Heart left ventricle (tissue), 16 donors: ENCODE data around the gene NUBP2. TPM values are rescaled to one million over a fixed set of nuclear protein-coding genes. Genes with fewer than 3 reads are reported as not detected.
A peak's percentile ranks its signal among the peaks of the same experiment; 100 is the strongest.

ENCODE experiments used
- ATAC-seq, 4 donors: fragments of 200-7000 bp; cut with Tn5 transposase; one replicate each; pipeline ENCODE4 v1.9.1; 2020 to 2022; ENCODE audit warnings: moderate library complexity in 4 of 4, mild to moderate bottlenecking in 3 of 4, moderate number of reproducible peaks in 1 of 4
- DNase-seq, 5 donors: peaks; one replicate each; pipeline ENCODE4 v3.0.0-alpha.2; 2020
- H3K27ac ChIP-seq, 12 donors: fragments of 200-600 bp; sonication (generic) in 4 of 12; one replicate each; pipeline versions ENCODE4 v1.5.0 to v1.8.0; 2016 to 2022; ENCODE audit warnings: mild to moderate bottlenecking in 2 of 12
- H3K27me3 ChIP-seq, 9 donors: fragments of 200-600 bp; sonication (generic) in 2 of 9; one replicate each; pipeline versions ENCODE4 v1.5.1 to v1.8.0; 2016 to 2022; ENCODE audit warnings: mild to moderate bottlenecking in 3 of 9
- H3K36me3 ChIP-seq, 9 donors: fragments of 200-600 bp; sonication (generic) in 2 of 9; one replicate each; pipeline versions ENCODE4 v1.5.0 to v1.8.0; 2018 to 2022; ENCODE audit warnings: mild to moderate bottlenecking in 2 of 9
- H3K4me1 ChIP-seq, 12 donors: fragments of 200-600 bp; sonication (generic) in 4 of 12; one replicate each; pipeline versions ENCODE4 v1.5.0 to v1.8.0; 2016 to 2022; ENCODE audit warnings: mild to moderate bottlenecking in 3 of 12
- H3K4me3 ChIP-seq, 12 donors: fragments of 200-600 bp; sonication (generic) in 4 of 12; one replicate each; pipeline versions ENCODE4 v1.5.0 to v1.8.0; 2017 to 2022; ENCODE audit warnings: mild to moderate bottlenecking in 9 of 12, moderate library complexity in 4 of 12
- H3K9me3 ChIP-seq, 12 donors: fragments of 200-600 bp; sonication (generic) in 4 of 12; one replicate each; pipeline versions ENCODE4 v1.5.0 to v1.8.0; 2016 to 2022; ENCODE audit warnings: mild to moderate bottlenecking in 1 of 12
- CTCF ChIP-seq, 12 donors: fragments of 200-600 bp; sonication (generic) in 4 of 12; IDR thresholded peaks; one replicate each; pipeline versions ENCODE4 v1.5.0 to v1.8.0; 2018 to 2022; ENCODE audit warnings: antibody characterized with exemption in 12 of 12, mild to moderate bottlenecking in 5 of 12
- POLR2A ChIP-seq, 2 donors: fragments of 450-650 bp; IDR thresholded peaks; one replicate each; pipeline ENCODE4 v1.6.1; 2017; ENCODE audit warnings: antibody characterized with exemption in 2 of 2, mild to moderate bottlenecking in 2 of 2, moderate library complexity in 2 of 2
- WGBS, 4 donors: extraction: QIAGEN DNeasy Blood & Tissue Kit in 2 of 4; methylation state at CpG; one replicate each; pipeline versions ENCODE4 v1.1.5 to v1.1.7; 2013 to 2018; 5-methylcytosine and 5-hydroxymethylcytosine counted together
- intact Hi-C, 10 donors: fragments of 100-400 bp; cut with DNase I; formaldehyde crosslinking; loops; one replicate each; pipeline versions ENCODE4 v1.11.1 to v1.14.2; 2022
- polyA plus RNA-seq, 2 donors: library from polyadenylated mRNA; stranded (reverse); fragments of 200-250 nt; gene quantifications; one replicate each; pipeline ENCODE4 v1.2.3, GENCODE V29; 2013
- total RNA-seq, 9 donors: library from RNA; depleted of rRNA in 2 of 9; stranded (reverse); fragments of >200 nt in 2 of 9; fragmentation: NEBNext Ultra II Directional in 3 of 9; extraction: Animal tissue kit (Norgen Biotek cat#: 25700) in 3 of 9; gene quantifications; one replicate each; pipeline versions ENCODE4 v1.1.0 to v1.2.4, GENCODE V29; 2016 to 2023
- donor health status: ischemic (EF 13 %, LVEDD 7.1; RV severe dilation, severe dysfunction).
- donor health status: healthy with polysubstance abuse.
- donor health status: DM: no; HTN: yes; CAD: no.
- donor health status: DM: no; HTN: no; CAD: no.
- donor health status: ischemic (EF 25% LVEDD 6.9; RV normal size, moderate dysfunction).
- donor health status: ischemic (EF 25% LVEDD 5.7; RV mildly dilated, moderate dysfunction).
- donor health status: healthy.
- donor health status: DM: yes; HTN: yes; CAD: no.
- donor health status: ischemic (EF 35%, LVEDD 5.7; RV mildly dilated, moderate dysfunction).
- donor health status: nonischemic (EF 11% LVEDD 7.7; RV severe dilation, severe dysfunction).
- donor health status: DM: yes; HTN: yes; CAD: no.
- donor health status: PGD.
- donor health status: ischemic (EF 29% LVEDD 5.4; RV normal size, mild dysfunction).
- donor health status: nonischemic (EF 23%, LVEDD 6.1; RV moderate dilation, normal function).

The NUBP2 gene
- total and polyA plus RNA-seq, 11 donors = 26.7 to 81.9 (median 30.4) TPM

- H3K27me3 ChIP-seq = no peaks in the 10 kb centered on the region
- no peak for TF ChIP-seq POLR2A (IDR thresholded peaks at IDR 0.05)
- TF ChIP-seq CTCF (IDR thresholded peaks at IDR 0.05) = no peak
- H3K4me1 ChIP-seq = peaks cover 2 to 56% (median 28%) of the 10 kb centered on the region in 12 donors
- no peaks in the 10 kb centered on the region for H3K9me3 ChIP-seq
- intact Hi-C loops = loop anchor here in 2 of 10 donors (1.0 to 5.0 kb wide), 4 partner anchors 9 to 470 kb away; partner anchors contain the start of genes HAGH (in 1 of the 2), MRPS34 (in 1 of the 2) and MSRB1 (in 1 of the 2)
- WGBS, 4 donors = 0 to 1% (median 1%) methylated on average over 33 to 70 of the region's 70 CpGs
- H3K4me3 ChIP-seq = peak overlapping the region; percentile 64 to 100 (median 94)
- peak overlapping the region; percentile 6 to 94 (median 87) for H3K27ac ChIP-seq
- DNase-seq = peak in 3 of 5 donors; percentile 17 to 63 (median 45)
- peaks cover 0 to 51% (median 34%) of the 10 kb centered on the region in 9 donors for H3K36me3 ChIP-seq
- peak in 1 of 4 donors; percentile 12 for ATAC-seq
Measured at GRCh38 chr16:1781758-1782407, 877 bp upstream of the NUBP2 start.

- 89 to 92% (median 90%) methylated on average over 17 to 26 of the region's 26 CpGs for WGBS, 4 donors
- Histone ChIP-seq H3K27ac (no peak overlapping the region), H3K4me1 (peaks cover 2 to 49% (median 25%) of the 10 kb centered on the region in 12 donors), H3K36me3 (peaks cover 0 to 52% (median 36%) of the 10 kb centered on the region in 9 donors), H3K9me3 (no peaks in the 10 kb centered on the region), H3K4me3 (no peak overlapping the region), H3K27me3 (no peaks in the 10 kb centered on the region)
- no peak for TF ChIP-seq CTCF (IDR thresholded peaks at IDR 0.05)
- TF ChIP-seq POLR2A (IDR thresholded peaks at IDR 0.05) = no peak
- peak; percentile 7 to 48 (median 24) for DNase-seq
- ATAC-seq = no peak
- intact Hi-C loops = loop anchor here in 1 of 10 donors (5.0 kb wide), 2 partner anchors 157 to 473 kb away; partner anchors contain the start of gene MSRB1
Measured at GRCh38 chr16:1784977-1785845, 2.5 kb downstream of the NUBP2 start.

- Histone ChIP-seq H3K27ac (no peak overlapping the region), H3K36me3 (peaks cover 0 to 50% (median 35%) of the 10 kb centered on the region in 9 donors), H3K27me3 (no peaks in the 10 kb centered on the region), H3K9me3 (no peaks in the 10 kb centered on the region), H3K4me1 (peaks cover 2 to 43% (median 20%) of the 10 kb centered on the region in 12 donors), H3K4me3 (no peak overlapping the region)
- ATAC-seq = no peak
- DNase-seq = peak in 1 of 5 donors; percentile 24
- 87 to 91% (median 87%) methylated on average over 13 to 14 of the region's 14 CpGs for WGBS, 4 donors
- TF ChIP-seq CTCF (IDR thresholded peaks at IDR 0.05) (no peak), POLR2A (IDR thresholded peaks at IDR 0.05) (no peak)
- intact Hi-C loops = no loop called here
Measured at GRCh38 chr16:1785846-1786170, 3.0 kb downstream of the NUBP2 start.
